Activated CD8-positive, alpha-beta memory T cell treated with anti-CD3 and anti-CD28 coated beads, Interleukin-2, amount 10 ng/mL, durations not matched to agents 7 days and 5 days (primary cell): Measurements from ENCODE around the gene RAB8A. TPM values are rescaled to one million over a fixed set of nuclear protein-coding genes. Genes with fewer than 3 reads are reported as not detected.
A peak's percentile ranks its signal among the peaks of the same experiment; 100 is the strongest.
"Not testable (repeated sequence)": the region's sequence is repeated elsewhere in the genome, so short reads cannot be mapped to it uniquely, and the experiment has no call there.

Experiments
- ATAC-seq: fragments of 150-1000 bp; cut with Tn5 transposase; one replicate; pipeline ENCODE4 v1.10.0; 2021; ENCODE audit warnings: moderate library complexity
- CTCF ChIA-PET: fragments of 350-600 bp; sonication (Branson Sonifier 250); formaldehyde crosslinking; loops from one replicate; lab custom pipeline; 2021; ENCODE audit warnings: antibody characterized with exemption; lab: Charles Lee
- DNase-seq: peaks from one replicate; pipeline ENCODE4 v3.0.0-alpha.2; 2020
- H3K27ac Mint-ChIP-seq: one replicate; pipeline ENCODE4 v1.8.0; 2021; ENCODE audit warnings: mild to moderate bottlenecking, mixed read lengths
- H3K27me3 Mint-ChIP-seq: one replicate; pipeline ENCODE4 v1.8.0; 2021; ENCODE audit warnings: mixed read lengths
- H3K36me3 Mint-ChIP-seq: one replicate; pipeline ENCODE4 v1.8.0; 2021; ENCODE audit warnings: mild to moderate bottlenecking, mixed read lengths
- H3K4me1 Mint-ChIP-seq: one replicate; pipeline ENCODE4 v1.8.0; 2021; ENCODE audit warnings: mixed read lengths
- H3K4me3 Mint-ChIP-seq: one replicate; pipeline ENCODE4 v1.8.0; 2021; ENCODE audit warnings: mild to moderate bottlenecking, moderate library complexity, mixed read lengths
- H3K9me3 Mint-ChIP-seq: one replicate; pipeline ENCODE4 v1.8.0; 2022; ENCODE audit warnings: low read depth, mixed read lengths
- total RNA-seq, 2 experiments: library from RNA; stranded (reverse); gene quantifications; one replicate each; pipeline ENCODE4 v1.2.3, GENCODE V29; 2021

The RAB8A gene
- total RNA-seq, 2 experiments from 2014 or later: 204 to 271 TPM

- H3K4me1 Mint-ChIP-seq: peaks cover 51% of the 10 kb centered on the region
- CTCF ChIA-PET: interaction anchor here (0.8 to 6.7 kb wide), 7 partner anchors 9 to 111 kb away, joined by 3 to 62 read pairs (median 5); partner anchors contain the start of gene FAM32A
- no peak overlapping the region for H3K4me3 Mint-ChIP-seq
Observed at GRCh38 chr19:16073988-16074387, 37.7 kb upstream of the RAB8A start.

DNA sequence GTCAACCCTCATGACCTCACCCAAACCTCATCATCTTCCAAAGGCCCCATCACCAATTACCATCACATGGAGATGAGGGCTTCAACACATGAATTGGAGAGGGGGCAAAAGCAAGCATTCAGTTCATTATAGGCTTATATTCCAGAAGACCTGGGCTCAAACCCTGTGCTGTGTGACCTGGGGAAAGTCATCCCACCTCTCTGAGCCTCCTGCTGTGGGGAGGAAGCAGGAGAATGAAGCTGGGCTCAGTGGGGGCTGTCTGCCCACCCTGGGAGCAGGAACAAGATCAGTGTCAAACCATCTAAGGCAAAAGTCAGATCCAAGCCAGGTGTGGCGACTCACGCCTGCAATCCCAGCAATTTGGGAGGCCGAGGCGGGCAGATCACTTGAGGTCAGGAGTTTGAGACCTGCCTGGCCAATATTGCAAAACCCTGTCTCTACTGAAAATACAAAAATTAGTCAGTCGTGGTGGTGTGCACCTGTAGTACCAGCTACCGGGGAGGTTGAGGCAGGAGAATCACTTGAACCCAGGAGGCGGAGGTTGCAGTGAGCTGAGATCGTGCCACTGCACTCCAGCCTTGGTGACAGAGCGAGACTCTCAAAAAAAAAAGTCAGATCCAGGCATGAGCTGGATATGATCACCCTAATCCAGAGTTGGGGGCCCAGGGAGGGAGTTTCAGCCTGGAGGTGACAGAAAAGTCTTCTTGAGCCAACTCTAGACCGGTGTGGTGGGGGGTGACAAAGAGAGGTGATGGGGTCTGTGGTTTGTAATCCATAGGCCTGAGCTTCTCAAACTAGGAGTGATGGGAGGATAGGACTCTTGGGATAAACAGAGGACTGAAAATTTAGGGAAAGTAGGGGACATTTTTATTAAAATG is 37.0 kb upstream of the RAB8A start:
- CTCF ChIA-PET: interaction anchor here (0.7 to 6.7 kb wide), 12 partner anchors 8 to 110 kb away, joined by 3 to 62 read pairs (median 4); partner anchors contain the start of genes FAM32A and RAB8A
- ATAC-seq: no peak
- Mint-ChIP-seq H3K4me3 (peak overlapping the region; percentile 80), H3K27ac (peak overlapping the region; percentile 90), H3K27me3 (no peaks in the 10 kb centered on the region), H3K9me3 (no peaks in the 10 kb centered on the region), H3K4me1 (peaks cover 56% of the 10 kb centered on the region), H3K36me3 (peaks cover 22% of the 10 kb centered on the region)
- no peak for DNase-seq

More at GRCh38 chr19:16073988-16074387, 37.7 kb upstream of the RAB8A start:
- ATAC-seq: no peak
- peaks cover 17% of the 10 kb centered on the region for H3K36me3 Mint-ChIP-seq
- no peaks in the 10 kb centered on the region for H3K9me3 Mint-ChIP-seq
- no peak for DNase-seq
- no peaks in the 10 kb centered on the region for H3K27me3 Mint-ChIP-seq
- H3K27ac Mint-ChIP-seq: peak overlapping the region; percentile 80

DNA sequence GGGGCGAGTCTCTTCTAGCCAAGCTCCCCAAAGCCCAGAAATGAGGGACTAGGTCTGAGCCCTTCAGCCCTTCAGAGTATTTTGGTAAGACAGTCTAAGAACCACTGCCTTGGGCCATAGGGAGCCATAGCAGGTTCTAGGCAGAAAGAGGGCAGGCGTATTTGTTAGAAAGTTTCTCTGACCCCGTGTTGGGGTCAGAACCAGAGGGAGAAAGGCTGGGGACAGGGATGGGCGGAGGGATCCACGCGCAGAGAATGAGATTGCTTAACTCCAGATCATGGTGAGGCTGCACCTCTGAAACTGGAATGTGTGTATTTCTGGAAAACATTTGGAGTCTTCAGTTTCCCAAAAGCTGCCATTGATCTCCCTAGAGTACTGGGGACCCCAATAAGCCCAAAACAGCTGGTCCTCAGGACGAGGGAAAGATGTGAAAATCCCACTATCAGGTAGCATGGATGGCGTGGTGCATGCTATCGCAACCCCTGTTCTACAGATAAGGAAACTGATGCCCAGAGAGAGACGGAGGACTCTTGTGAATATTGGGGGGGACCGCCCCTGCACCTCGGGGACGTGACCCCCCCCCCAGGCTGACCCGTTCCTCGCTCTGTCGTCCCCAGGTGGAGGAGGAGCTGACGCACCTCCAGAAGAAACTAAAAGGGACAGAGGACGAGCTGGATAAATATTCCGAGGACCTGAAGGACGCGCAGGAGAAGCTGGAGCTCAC is 36.1 kb upstream of the RAB8A start:
- CTCF ChIA-PET: interaction anchor here (0.6 to 6.7 kb wide), 13 partner anchors 9 to 109 kb away, joined by 3 to 62 read pairs (median 4); partner anchors contain the start of genes FAM32A, HSH2D and RAB8A
- H3K4me1 Mint-ChIP-seq: peaks cover 64% of the 10 kb centered on the region
- ATAC-seq (no peak), DNase-seq (no peak)
- H3K27me3 Mint-ChIP-seq: no peaks in the 10 kb centered on the region
- peak overlapping the region; percentile 90 for H3K27ac Mint-ChIP-seq
- H3K36me3 Mint-ChIP-seq: peaks cover 30% of the 10 kb centered on the region
- no peaks in the 10 kb centered on the region for H3K9me3 Mint-ChIP-seq
- peak overlapping the region; percentile 80 for H3K4me3 Mint-ChIP-seq

DNA sequence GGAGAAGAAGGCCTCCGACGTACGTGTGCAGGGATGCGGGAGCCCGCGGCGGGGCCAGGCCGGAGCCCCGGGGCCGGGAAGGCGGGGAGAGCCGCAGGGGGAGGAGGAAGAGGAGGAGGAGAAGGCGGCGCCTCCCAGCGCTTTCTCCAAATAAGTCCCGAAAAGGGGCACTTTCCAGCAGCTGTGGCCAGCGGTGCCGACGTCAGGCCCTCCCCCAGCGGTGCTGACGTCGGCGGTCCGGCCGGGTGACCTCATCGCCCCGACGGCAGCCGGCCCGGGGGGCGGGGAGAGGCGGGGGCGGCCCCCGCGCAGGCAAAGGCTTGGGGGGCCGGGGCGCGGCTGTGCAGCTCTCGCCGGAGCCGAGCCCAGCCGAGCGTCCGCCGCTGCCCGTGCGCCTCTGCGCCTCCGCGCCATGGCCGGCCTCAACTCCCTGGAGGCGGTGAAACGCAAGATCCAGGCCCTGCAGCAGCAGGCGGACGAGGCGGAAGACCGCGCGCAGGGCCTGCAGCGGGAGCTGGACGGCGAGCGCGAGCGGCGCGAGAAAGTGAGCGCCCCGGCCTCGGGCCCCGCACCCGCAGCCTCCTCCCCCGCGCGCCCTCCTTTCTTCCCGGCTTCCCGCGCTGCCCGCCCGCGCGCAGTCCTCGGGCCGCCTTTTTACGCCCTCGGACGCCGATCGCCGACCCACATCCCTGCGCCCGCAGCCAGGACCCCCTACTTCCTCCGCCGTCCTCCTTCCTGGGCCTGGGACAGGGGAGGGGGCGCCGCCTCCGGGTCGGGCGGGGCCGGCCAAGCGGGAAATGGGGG is 35.3 kb upstream of the RAB8A start, which contains the start of gene TPM4:
TSS of gene TPM4 (plus strand) at position 342 of the 804 bp plus-strand sequence. CDS start at position 413, 71 bp downstream.
- DNase-seq: peak; percentile 96
- H3K27ac Mint-ChIP-seq: peak within 1 kb of the TSS; percentile 98
- ATAC-seq: peak; percentile 65
- CTCF ChIA-PET: interaction anchor here (0.6 to 6.7 kb wide), 12 partner anchors 10 to 109 kb away, joined by 3 to 62 read pairs (median 4); partner anchors contain the start of genes FAM32A, HSH2D and RAB8A
- H3K9me3 Mint-ChIP-seq: no peaks in the 10 kb centered on the region
- peaks cover 37% of the 10 kb centered on the region for H3K36me3 Mint-ChIP-seq
- peak within 1 kb of the TSS; percentile 80 for H3K4me3 Mint-ChIP-seq
- H3K4me1 Mint-ChIP-seq: peaks cover 69% of the 10 kb centered on the region
- no peaks in the 10 kb centered on the region for H3K27me3 Mint-ChIP-seq

DNA sequence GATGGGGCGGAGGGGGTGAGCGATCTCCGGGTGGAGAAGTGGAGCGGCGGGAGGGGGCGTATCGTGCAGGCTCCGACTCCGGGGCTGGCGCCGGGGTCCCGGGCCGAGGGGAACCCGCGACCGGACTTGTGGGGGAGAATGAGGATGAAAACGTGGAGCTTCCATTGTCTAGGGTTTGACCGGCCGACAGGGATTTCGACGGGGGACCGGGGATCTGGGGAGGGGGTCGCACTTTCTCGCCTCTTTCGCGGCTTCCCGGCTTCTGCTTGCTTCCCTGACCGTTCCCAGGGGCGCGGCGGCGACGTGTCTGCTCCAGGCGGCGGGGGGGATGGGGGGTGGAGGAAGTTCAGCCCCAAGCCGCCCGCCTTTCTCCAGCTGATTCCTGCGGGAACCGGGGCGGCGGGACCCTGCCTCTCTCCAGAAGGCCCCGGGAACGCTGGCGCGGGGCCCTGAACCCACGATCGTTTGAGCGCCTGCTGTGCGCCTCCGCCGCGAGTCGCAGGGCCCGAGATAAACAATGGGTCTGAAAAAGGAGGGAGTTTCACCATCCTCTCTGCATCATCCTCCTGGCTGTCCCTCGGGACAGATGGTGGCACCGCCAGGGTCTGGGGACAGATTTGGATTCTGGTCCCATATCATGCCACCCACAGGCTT is 34.6 kb upstream of the RAB8A start:
- DNase-seq (peak; percentile 53), ATAC-seq (no peak)
- Mint-ChIP-seq H3K27me3 (no peaks in the 10 kb centered on the region), H3K9me3 (no peaks in the 10 kb centered on the region), H3K36me3 (peaks cover 44% of the 10 kb centered on the region), H3K4me1 (peaks cover 70% of the 10 kb centered on the region), H3K27ac (peak overlapping the region; percentile 98), H3K4me3 (peak overlapping the region; percentile 80)
- CTCF ChIA-PET: interaction anchor here (0.8 to 6.7 kb wide), 13 partner anchors 9 to 108 kb away, joined by 3 to 62 read pairs (median 8); partner anchors contain the start of genes FAM32A, HSH2D and RAB8A

GRCh38 chr19:16077984-16078758 is 33.5 kb upstream of the RAB8A start:
- DNase-seq (peak; percentile 65), ATAC-seq (no peak)
- Mint-ChIP-seq H3K27me3 (no peaks in the 10 kb centered on the region), H3K4me1 (peaks cover 70% of the 10 kb centered on the region), H3K9me3 (no peaks in the 10 kb centered on the region), H3K4me3 (peak overlapping the region; percentile 80), H3K27ac (peak overlapping the region; percentile 98), H3K36me3 (peaks cover 55% of the 10 kb centered on the region)
- CTCF ChIA-PET: interaction anchor here (0.7 to 4.3 kb wide), 11 partner anchors 8 to 260 kb away, joined by 3 to 23 read pairs (median 4); partner anchors contain the start of genes FAM32A, HSH2D and RAB8A

- Mint-ChIP-seq H3K4me3 (peak overlapping the region; percentile 80), H3K4me1 (peaks cover 68% of the 10 kb centered on the region), H3K27ac (peak overlapping the region; percentile 98), H3K27me3 (no peaks in the 10 kb centered on the region), H3K36me3 (peaks cover 61% of the 10 kb centered on the region), H3K9me3 (no peaks in the 10 kb centered on the region)
- ATAC-seq: peak; percentile 60
- CTCF ChIA-PET: interaction anchor here (0.7 to 4.3 kb wide), 9 partner anchors 8 to 259 kb away, joined by 3 to 23 read pairs (median 4); partner anchors contain the start of genes FAM32A and RAB8A
- peak; percentile 90 for DNase-seq
Observed at GRCh38 chr19:16078759-16079707, 32.7 kb upstream of the RAB8A start.

DNA sequence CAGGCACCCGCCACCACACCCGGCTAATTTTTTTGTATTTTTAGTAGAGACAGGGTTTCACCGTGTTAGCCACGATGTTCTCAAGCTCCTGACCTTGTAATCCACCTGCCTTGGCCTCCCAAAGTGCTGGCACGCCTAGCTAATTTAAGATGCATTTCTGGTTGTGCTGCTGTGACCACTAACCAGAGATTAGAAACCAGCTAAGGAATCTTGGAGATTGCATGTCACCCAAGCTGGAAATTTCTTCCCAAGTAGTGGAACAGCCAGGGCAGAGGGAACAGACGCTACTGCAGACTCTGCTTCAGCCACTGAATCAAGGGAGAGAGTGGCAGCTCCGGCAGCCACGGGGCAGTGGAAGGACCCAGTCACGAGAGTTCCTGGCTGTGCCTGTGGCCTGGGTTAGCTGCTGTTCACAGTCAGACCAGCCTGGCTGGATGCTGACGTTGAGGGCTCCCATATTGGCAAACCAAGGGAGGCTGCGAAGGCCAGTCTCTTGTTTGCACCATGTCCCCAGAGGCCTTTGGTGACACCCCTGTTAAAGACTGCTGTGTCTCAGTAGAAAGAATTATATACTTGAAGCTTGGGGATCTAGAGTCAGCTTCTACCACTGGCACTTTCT is 27.5 kb upstream of the RAB8A start:
- no peaks in the 10 kb centered on the region for H3K9me3 Mint-ChIP-seq
- no peaks in the 10 kb centered on the region for H3K27me3 Mint-ChIP-seq
- peaks cover 85% of the 10 kb centered on the region for H3K36me3 Mint-ChIP-seq
- ATAC-seq: no peak
- H3K4me3 Mint-ChIP-seq: no peak overlapping the region
- CTCF ChIA-PET: interaction anchor here (0.8 to 7.5 kb wide), 8 partner anchors 9 to 101 kb away, joined by 3 to 43 read pairs (median 4); partner anchors contain the start of gene FAM32A
- no peak for DNase-seq
- H3K4me1 Mint-ChIP-seq: peaks cover 84% of the 10 kb centered on the region
- peak overlapping the region; percentile 58 for H3K27ac Mint-ChIP-seq

DNA sequence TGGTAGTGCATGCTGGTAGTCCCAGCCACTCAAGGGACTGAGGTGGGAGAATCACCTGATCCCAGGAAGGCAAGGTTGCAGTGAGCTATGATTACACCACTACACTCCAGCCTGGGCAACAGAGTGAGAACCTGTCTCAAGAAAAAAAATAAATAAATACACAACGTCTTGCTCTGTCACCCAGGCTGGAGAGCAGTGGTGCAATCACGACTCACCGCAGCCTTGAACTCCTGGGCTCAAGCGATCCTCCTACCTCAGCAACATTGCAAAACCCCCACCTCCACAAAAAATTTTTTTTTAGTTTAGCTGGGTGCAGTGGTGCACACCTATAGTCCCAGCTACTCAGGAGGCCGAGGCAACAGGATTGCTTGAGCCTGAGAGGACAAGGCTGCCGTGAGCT is 26.6 kb upstream of the RAB8A start:
- DNase-seq (no peak), ATAC-seq (no peak)
- Mint-ChIP-seq H3K9me3 (no peaks in the 10 kb centered on the region), H3K4me1 (peaks cover 84% of the 10 kb centered on the region), H3K4me3 (no peak overlapping the region), H3K36me3 (peaks cover 87% of the 10 kb centered on the region), H3K27ac (peak overlapping the region; percentile 95), H3K27me3 (no peaks in the 10 kb centered on the region)
- CTCF ChIA-PET: interaction anchor here (0.9 to 7.5 kb wide), 6 partner anchors 10 to 97 kb away, joined by 3 to 43 read pairs (median 4); no protein-coding TSS in a partner anchor

GRCh38 chr19:16087404-16087803 is 24.3 kb upstream of the RAB8A start:
- not testable (repeated sequence) for ATAC-seq, H3K9me3 Mint-ChIP-seq, H3K27ac Mint-ChIP-seq, DNase-seq, H3K4me3 Mint-ChIP-seq, H3K27me3 Mint-ChIP-seq
- CTCF ChIA-PET: interaction anchor here (0.6 to 3.0 kb wide), 8 partner anchors 9 to 98 kb away, joined by 3 to 27 read pairs (median 9); partner anchors contain the start of gene FAM32A
- H3K36me3 Mint-ChIP-seq: peaks cover 85% of the 10 kb centered on the region
- H3K4me1 Mint-ChIP-seq: peaks cover 67% of the 10 kb centered on the region
